Skin of body (tissue), 2 donors: ENCODE measurements around the gene IDI2. TPM values are rescaled to one million over a fixed set of nuclear protein-coding genes. Genes with fewer than 3 reads are reported as not detected.
"Not testable (repeated sequence)": the region's sequence is repeated elsewhere in the genome, so short reads cannot be mapped to it uniquely, and the experiment has no call there.

Source experiments
- DNase-seq: peaks from one replicate; lab custom pipeline; 2025; lab: John Stamatoyannopoulos, UW
- total RNA-seq: library from RNA; depleted of rRNA; stranded (reverse); fragments of >200 nt; gene quantifications from one replicate; pipeline ENCODE4 v1.2.3, GENCODE V29; 2014

Gene IDI2
- total RNA-seq, 1 donor from 2014 or later: not detected

DNA sequence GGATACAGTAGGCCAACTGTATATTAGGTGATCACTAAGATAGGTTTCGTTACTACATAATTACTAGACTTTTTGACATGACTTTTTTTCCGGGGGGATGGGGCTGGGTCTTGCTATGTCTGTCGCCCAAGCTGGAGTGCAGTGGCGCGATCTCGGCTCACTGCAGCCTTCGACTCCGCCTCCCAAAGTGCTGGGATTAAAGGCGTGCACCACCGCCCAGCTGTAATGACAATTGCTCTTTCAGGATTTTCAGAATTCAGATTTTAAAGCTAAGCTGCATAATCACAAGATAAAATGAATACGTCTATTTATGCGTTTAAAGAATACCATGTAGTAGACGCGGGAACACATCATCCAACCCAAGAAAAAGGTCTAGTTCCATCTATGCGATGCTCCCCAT, 22.3 kb upstream of the IDI2 start:
- DNase-seq: no peak

DNA sequence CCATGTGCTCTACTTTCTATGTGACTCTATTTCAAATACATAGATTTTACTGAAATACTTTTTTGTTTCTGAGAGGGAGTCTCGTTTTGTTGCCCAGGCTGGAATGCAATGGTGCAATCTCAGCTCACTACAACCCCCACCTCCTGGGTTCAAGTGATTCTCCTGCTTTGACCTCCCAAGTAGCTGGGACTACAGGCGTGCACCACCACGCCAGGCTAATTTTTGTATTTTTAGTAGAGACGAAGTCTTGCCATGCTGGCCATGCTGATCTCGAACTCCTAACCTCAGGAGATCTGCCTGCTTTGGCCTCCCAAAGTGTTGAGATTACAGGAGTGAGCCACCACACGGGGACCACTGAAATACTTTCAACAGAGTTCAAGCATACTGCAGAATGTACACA, 19.8 kb upstream of the IDI2 start:
- no peak for DNase-seq

DNA sequence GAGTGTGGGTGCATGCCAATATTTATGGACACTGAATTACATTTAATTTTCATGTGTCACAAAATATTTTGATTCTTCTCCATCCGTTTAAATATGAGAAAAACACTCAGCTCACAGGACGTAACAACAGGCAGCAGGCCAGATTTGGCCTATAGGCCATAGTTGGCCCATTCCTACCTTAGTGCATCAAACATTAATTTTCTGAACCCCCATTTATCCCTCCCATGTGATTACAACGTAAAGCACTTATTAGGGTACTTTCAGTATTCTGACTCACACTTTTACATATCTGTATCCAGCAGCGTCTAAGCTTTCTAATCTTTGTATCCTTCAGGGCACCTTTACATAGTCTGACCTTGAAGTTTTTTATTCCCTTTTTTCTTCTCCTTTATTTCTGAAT, 19.3 kb upstream of the IDI2 start:
- DNase-seq: no peak

DNA sequence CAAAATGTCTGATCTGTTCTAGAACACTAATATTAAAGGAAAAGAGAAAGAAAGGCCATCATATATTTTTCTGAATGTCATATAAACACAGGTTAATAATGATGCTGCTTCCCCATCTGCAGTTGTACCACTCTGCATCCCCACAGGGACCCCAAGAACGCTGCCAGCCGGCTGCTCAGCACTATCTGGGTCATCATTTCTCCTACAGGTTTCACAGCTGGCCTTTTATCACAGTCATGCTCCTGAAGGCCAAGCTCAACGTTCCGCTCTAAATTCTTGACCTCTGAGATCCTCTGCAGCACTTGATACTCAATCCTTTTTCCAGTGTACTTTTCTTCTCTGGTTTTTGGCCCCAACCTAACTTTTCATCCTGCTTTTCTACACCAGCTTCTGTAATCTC, 18.5 kb upstream of the IDI2 start:
- no peak for DNase-seq

DNA sequence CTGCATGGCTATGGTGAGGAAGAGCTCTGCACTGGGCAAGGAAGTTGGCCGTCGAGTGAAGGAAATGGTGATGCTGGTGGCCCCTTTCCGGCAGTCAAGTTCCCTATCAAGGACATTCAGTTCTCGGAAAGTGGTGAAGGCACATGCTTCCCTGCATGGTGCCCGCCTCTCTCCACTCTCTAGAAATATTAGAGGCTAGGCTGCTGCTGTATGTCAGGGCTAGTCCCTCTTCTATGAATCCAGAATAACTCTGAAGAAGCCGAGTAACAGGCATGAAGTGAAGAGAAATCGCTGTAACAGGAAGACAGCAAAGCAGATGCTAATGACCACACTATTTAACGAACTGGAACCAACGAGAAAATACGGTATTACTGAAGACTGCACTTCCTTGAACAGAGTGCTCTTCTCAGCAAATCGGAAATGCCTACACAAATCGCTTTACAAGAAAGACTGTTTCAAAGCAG, 17.9 kb upstream of the IDI2 start:
- peak; percentile 35 for DNase-seq

DNA sequence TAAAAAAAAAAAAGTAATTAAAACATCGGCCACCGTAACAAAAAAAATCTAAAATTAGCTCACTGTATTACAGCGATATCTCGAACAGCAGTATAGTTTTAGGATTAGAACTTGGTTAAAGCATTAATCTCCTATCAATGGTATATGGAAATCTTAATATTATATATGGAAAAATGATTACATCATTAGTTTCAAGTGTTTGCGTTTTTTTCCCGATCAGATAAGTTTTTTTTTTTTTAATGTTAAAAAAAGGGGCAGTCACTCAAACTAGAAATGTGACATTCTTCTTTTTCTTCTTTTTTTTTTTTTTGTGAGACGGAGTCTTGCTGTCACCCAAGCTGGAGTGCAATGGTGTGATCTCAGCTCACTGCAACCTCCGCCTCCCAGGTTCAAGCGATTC, 15.9 kb upstream of the IDI2 start:
- DNase-seq: no peak

DNA sequence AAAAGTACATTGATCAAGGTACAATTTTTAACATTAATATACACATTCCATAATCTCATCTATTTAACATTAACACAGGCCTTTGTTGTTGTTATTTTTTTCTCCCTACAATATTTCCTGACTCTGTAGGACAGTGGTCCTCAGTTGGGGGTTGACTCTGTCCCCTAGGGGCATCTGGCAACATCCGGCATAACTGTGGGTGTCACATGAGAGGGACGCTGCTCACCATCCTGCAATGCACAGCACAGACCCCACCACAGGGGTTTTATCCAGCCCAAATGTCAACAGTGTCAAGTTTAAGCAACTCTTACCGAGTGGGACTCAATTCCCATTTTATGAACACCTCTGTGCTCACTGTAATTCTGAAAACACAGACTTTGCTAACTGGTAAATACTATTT, 14.5 kb upstream of the IDI2 start:
- no peak for DNase-seq

DNA sequence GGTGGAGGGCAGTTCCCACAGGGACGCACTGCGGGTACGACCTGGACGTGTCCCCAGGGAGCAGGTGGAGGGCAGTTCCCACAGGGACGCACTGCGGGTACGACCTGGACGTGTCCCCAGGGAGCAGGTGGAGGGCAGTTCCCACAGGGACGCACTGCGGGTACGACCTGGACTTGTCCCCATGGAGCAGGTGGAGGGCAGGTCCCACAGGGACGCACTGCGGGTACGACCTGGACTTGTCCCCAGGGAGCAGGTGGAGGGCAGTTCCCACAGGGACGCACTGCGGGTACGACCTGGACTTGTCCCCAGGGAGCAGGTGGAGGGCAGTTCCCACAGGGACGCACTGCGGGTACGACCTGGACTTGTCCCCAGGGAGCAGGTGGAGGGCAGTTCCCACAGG, 13.1 kb upstream of the IDI2 start:
- DNase-seq: not testable (repeated sequence)

DNA sequence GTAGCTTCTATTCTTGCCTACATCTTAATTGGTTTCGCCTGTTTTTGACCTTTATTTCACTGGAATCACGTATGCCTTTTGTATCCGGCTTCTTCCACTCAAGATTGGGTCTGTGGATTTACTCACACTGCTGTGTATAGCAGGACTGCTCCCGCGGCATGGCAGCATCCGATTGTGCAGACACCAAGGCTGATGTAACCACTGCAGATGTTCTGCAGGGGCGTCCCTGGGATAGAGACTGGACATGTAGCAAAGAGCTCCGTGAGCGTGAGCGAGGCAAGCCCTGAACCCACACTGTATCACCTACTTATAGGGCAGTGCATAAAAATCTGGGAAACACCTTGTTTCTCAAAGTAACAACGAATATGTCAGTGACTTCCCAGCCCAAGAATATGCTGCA, 11.4 kb upstream of the IDI2 start:
- no peak for DNase-seq

DNA sequence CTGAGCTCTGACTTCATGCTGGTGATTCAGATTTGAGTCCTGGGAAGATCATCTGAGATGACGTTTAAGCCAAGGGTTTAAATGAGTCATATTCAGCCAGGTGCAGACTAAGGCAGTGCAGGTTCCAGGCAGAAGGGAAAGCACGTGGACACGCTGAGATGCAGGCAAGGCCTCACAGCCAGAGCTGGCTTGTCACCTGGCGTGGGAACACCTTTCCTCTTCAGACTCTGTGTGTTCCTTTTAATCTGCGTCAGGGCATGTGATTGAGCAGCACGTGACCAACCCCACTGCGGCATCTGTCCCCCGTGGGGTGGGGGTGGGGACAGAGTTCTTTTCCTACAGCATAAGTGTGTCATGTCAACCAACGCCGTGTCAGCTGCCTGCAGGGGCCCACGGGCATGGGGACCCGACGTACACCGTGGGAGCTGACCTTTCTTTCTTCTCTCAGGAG, 10.7 kb upstream of the IDI2 start:
- no peak for DNase-seq

DNA sequence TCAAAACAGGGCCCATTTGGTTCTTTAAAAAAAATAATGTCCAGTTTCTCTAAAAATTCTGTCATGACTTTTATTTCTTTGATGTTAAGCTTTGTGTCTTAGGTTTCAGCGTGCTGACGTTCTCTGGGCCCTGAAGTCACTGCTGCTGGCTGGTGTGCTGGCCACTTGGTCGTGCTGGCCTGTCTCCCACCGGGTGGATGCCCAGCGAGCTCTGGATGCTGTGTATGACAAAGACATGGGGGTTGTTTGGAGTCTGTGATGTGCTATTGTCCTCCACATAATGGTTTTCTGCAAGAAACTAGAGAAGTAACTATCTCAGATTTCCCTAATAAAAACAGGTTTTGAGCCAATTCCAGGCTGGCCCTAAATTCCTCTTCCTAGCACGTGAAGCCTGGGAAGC, 9.5 kb upstream of the IDI2 start:
- DNase-seq: no peak

DNA sequence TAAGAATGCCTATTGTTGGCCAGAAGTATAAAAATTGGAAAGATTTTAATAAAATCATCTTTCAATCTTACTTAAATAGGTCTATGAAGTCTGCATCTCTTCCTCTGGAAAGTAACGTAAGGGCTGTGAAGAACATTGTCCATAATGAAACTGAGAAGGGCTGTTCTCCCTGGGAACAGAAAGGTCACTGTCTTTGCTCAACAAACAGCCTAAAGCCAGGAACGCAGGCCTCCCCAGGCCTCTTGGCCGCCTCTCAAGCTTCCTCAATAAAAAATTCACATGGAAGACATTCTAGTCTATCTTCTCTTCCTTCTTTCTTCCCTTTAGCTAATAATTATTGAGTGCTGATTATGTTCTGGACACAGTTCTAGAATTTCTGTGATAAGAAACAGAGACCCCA, 9.1 kb upstream of the IDI2 start:
- DNase-seq: no peak

DNA sequence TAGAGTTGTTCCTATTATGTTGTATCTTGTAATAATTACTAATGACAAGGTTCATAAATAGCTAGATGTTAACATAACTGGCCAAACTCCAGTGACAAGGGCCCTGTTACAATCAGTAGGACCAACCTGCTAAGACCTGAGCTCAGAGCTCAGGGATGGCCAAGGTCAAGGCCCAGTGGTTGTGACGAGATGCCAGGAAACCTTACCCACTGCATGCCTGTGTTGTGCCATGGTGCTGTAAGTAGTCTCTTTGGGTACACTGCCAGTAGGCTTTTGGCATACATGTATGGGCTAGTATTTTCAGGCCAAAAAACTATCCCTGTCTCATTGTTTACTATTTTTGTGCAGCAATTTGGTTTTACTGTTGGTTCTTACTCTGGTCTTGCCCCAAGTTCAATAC, 7.9 kb upstream of the IDI2 start:
- no peak for DNase-seq

DNA sequence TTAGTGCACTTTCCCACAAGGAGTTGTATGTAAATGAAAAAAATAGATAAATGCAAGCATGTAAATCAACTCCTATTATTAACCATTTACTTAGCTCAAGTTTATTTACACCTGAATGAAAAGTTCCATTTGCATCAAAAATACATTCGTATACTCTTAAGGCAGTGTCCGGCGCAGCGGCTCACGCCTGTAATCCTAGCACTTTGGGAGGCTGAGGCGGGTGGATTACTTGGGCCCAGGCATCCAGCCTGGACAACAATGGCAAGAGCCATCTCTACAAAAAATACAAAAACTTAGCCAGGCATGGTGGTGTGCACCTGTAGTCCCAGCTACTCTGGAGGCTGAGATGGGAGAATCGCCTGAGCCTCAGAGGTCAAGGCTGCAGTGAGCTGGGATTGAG, 4.2 kb upstream of the IDI2 start:
- no peak for DNase-seq

DNA sequence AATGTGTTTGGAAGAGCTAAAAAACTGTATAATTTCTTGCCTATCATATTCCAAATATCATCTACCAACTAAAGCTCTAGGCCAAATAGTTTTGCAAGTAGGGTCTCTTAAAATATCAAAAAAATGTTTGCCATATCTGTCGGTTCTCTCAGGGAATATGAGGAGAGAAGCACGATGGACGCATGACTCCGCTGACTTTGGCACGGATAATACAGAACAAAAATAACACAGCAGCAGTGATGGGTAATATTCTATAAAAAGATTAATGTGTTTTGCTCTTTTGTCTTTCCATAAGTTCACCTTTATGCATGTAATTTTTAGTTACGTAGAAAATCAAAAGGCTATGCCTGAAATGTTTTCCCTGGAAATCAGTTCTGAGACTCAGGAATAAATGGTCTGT, 919 bp upstream of the IDI2 start:
- DNase-seq: no peak

DNA sequence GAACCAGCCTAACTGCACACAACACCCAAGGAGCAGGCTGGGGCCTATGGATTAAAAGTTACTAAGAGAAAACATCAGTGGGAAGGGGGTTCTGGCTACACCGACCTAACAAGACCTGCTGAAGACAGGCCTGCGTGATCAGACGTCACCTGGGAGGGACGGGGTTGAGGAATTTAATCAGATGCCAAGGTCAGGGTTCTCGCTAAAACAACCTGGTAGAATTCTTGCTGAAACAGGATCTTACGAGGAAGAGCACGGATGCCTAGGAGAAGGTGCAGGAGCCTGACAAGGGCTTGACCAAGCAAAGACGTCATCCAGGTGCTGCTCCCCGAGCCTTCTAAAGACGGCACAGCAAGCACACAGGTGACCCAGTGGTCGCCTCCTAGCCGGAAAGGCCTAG, 1.6 kb downstream of the IDI2 start:
- DNase-seq: no peak

DNA sequence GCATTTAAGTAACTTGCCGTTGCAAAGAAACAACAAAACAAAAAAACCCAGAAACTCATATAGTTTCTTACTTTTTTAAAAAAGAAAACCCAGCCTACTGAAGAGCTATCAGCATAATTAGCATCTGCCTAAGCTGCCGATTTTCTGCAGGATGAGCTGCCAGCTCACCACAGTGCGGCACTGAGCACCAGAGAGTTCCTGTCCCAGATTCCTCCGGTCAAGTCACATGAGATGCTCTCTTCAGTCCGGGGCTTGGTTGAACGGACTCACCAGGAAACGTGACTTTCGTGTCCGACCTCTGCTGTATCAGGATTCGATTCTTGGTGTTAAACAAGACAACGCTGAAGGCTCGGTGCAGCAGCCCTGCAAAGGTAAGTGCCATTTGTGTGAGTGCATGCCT, 3.2 kb downstream of the IDI2 start:
- no peak for DNase-seq

DNA sequence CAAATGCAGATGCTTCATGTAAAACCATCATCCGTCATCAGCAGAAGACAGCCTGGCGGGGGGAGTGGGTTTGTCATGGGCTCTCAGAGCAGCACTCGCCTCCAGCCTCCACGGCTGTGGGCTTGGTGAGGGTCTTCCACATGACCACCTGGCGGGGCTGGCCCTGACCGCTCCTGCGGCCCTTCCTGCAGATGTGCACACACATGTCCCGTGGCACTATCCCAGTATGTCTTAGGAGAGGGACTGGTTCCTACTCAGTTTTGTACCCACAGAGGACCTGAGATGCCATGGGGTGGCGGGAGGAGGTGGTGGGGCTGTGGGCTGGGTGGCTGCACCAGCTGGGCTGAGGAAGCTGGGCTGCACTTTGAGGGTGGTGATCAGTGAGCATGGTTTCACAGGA, 4.7 kb downstream of the IDI2 start:
- no peak for DNase-seq

DNA sequence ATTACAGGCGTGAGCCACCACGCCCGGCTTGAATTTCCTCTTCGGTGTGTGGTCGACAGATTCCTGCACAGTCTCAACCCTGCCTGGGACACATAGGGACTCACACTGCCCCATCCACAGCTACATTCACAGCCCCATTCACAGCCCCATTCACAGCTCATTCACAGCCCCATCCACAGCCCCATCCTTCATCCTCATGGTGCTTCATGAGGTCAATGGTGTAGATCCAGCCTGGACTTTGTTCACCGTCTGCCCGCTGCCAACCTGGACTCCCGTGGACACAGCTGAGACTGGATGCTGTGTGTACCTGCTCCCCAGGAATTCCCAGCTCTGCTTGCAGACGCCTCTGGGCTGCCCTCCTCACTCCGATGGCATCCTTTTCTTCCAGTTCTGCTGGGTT, 5.2 kb downstream of the IDI2 start:
- no peak for DNase-seq

DNA sequence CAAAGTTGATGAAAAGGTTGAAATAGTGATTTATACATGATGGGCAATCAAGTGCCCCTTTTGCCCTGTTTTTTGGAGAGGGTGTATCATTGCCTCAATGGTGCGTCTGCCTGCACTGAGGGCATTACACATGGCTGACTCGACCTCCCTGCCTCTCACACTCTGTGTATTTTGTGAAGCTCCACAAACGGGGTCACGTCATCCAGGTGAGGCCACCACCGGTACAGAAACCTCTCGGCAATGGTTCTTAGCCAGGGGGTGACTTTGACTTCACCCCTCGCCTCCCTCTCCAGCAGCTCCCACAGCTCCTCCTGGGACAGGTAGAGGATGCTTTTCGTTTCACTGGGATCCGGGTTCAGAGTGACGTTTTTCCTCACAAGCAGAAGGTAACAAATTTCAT, 6.3 kb downstream of the IDI2 start:
- no peak for DNase-seq

DNA sequence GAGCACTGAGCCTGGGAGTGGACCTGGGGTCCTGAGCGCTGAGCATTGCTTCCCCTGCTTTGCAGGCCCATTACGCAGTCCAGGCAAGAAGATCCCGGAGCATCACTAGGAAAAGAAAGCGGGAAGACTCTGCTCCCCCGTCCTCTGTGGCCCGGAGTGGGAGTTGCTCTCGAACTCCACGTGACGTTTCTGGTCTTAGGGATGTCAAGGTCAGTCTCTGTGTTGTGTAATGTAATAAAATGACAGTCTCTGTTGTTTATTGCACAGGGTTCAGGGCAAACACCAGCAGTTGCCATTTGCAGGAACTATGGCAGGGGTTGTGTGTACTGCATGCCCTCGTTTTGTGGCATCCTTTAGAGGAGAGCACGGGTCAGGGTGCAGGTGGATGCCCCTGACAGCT, 10.0 kb downstream of the IDI2 start:
- DNase-seq: no peak

DNA sequence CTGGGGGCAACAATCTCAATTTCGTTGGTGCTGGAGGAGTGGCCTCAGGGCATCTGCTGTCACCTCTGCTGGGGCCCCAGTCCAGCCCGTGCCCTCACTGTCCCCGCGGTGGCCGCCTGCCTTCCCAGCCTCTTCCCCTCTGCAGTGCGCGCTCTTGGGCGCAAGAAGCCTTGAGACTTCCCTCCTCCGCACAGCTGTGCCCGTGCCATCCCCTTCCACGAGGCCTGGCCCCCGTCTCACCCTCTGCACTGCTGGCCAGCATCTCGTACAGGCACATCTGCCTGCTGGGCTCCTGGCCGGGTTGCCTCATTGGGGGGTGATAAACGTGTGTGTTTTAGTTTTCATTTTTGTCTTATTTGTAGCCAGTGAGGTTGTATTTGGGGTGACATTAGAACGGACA, 14.0 kb downstream of the IDI2 start:
- no peak for DNase-seq

DNA sequence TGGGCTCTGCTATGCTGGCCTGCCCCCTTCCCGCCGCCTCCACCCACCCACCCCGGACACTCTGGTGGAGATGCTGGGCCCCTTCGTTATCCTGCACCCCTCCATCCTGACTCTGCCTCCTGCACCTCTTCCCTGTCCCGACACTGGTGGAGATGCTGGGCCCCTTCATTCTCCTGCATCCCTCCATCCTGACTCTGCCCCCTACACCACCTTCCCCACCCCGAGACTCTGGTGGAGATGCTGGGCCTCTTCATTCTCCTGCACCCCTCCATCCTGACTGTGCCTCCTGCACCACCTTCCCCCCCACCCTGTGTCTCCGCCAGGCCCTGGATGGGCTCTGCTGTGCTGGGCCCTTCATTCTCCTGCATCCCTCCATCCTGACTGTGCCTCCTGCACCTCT, 15.0 kb downstream of the IDI2 start:
- DNase-seq: no peak

DNA sequence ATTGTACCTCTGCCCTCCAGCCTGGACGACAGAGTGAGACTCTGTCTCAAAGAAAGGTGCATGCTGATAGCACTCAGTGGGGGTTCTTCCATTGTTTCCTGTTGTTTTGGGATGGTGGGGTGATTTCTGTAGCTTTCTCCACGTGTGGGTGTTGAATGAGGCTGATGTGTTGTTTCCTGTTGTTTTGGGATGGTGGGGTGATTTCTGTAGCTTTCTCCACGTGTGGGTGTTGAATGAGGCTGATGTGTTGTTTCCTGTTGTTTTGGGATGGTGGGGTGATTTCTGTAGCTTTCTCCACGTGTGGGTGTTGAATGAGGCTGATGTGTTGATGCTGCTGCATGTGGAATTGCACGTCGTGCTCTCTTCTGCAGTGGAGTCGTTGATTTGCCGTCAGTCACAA, 15.7 kb downstream of the IDI2 start:
- not testable (repeated sequence) for DNase-seq

DNA sequence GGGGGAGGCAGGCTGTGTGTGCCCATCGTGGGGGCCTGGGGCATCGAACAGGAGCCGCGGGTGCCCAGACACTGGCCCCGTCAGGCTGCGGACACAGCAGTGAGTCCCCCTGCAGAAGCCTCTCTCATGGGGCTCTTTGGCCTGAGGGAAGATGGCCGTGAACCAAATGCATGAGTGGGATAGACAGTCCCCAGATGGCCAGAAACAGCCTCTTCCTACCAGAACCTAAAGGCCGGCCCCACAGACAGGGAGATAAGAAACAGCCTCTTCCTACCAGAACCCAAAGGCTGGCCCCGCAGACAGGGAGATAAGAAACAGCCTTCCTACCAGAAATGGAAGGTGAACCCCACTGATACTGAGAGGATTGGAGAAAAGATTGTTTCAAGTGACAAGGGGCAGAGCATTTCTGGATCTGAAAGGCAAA, 16.6 kb downstream of the IDI2 start:
- DNase-seq: no peak
